NCI-H2196 (cell line): ENCODE results near the gene SLC41A1.
A peak's percentile ranks its signal among the peaks of the same experiment; 100 is the strongest.
"Not testable (repeated sequence)": the region's sequence is repeated elsewhere in the genome, so short reads cannot be mapped to it uniquely, and the experiment has no call there.

Experiments
- DNase-seq: peaks from one replicate; lab custom pipeline; 2025; ENCODE audit not compliant: unreplicated experiment; lab: John Stamatoyannopoulos, UW

The SLC41A1 gene

DNA sequence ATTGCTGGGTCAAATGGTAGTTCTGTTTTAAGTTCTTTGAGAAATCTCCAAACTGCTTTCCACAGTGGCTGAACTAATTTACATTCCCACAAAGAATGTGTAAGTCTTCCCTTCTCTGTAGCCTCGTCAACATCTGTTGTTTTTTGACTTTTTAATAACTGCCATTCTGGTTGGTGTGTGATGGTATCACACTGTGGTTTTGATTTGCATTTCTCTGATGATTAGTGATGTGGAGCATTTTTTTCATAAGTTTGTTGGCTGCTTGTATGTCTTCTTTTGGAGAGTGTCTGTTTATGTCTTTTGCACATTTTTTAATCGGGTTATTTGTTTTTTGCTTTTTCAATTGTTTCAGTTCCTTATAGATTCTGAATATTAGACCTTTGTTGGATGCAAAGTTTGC lies 10.3 kb upstream of the SLC41A1 start:
- not testable (repeated sequence) for DNase-seq

- no peak for DNase-seq
These were observed 9.4 kb upstream of the SLC41A1 start for GRCh38 chr1:205822397-205822796.

DNA sequence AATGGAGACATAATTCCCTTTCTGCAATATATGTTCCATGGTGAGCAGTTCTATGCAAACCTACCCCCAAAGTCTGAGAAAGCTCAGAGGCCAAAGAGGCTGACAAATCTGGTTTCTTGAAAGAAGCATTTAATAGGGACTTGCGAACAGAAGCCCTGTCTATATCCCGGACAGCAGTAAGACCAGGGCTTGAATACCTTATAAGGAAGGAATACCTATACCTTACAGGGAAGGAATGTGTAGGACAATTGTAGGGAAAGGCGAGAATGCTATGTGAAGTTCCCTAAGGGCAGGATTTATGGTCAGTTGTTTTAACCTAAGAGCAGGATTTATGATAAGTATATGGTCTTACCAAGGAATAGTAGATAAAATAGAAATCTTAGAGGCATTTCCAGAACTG lies 5.0 kb upstream of the SLC41A1 start:
- DNase-seq = no peak

DNA sequence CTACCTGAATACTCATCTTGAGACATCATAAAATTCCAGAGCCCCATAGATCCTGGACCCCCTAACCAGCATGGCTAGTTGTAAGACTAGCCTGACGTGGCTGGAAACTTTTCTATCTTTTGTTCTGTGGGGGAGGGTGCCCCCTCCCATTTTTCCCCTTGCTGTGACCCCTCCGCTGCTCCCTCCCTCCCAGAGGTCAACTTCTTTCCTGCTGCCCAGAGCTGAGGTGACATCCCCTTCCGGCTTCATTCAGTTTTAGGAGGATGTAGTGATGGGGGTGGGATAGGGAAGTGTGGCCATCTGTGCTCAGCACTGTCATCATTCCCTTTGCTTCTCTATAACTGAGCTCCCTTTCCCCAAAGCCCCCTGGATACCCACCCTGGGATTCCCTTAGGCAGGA lies 4.4 kb upstream of the SLC41A1 start:
- DNase-seq = no peak

- no peak for DNase-seq
These were observed 709 bp upstream of the SLC41A1 start for GRCh38 chr1:205813755-205814058.

- DNase-seq = no peak
These were observed 624 bp downstream of the SLC41A1 start for GRCh38 chr1:205812271-205812877.

GRCh38 chr1:205811660-205812059 lies 1.3 kb downstream of the SLC41A1 start:
- no peak for DNase-seq

GRCh38 chr1:205810448-205811157 lies 2.4 kb downstream of the SLC41A1 start:
- DNase-seq = no peak

GRCh38 chr1:205809942-205810345 lies 3.1 kb downstream of the SLC41A1 start:
- DNase-seq = no peak

DNA sequence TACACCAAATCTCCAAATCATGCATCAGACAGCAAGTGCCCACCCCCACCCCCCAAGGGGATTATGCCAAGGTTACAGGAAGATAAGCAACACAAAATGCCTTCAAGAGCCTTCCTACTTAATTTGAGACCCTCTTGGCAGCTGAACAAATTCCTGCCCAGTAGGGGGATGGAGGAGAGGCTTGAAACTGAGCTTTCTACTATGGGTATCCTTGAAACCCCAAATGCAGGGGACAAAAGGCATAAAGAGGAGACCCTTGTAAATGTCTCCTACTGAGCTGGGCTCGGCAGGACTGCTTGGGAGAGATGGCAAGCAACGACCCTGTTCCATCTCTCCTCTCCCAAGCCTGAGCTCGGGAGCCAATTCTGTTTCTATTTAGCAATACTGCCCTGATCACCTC lies 3.5 kb downstream of the SLC41A1 start:
- no peak for DNase-seq

DNA sequence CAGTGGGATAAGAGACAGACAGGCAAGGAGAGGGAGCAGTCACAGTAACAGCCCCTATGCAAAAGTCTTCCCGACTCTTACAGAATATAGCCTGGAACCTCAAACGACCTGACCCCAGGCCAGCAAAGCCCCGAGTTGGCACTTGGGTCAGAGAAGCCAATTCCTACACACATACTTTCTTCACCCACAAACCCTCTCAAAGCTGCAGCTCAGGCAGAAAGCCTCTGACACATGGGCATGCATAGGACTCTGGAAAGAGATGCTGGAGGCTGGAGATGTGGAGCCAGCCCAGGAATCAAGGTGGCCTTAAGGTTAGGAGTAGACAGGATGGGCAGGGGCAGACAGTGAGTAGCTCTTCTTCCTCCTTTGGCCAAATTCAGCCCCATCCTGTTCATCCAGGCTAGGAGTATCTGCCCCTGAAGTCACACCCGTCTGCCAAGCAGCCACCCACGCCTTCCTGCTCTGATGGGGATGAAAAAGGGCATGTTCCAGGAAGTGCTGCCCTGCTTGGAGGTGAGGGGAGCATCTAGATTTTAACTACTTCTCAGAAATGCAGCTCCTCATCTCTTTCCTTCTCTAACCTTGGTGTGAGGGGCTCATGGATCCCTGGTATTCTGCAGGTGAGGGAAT lies 7.8 kb downstream of the SLC41A1 start:
- no peak for DNase-seq

DNA sequence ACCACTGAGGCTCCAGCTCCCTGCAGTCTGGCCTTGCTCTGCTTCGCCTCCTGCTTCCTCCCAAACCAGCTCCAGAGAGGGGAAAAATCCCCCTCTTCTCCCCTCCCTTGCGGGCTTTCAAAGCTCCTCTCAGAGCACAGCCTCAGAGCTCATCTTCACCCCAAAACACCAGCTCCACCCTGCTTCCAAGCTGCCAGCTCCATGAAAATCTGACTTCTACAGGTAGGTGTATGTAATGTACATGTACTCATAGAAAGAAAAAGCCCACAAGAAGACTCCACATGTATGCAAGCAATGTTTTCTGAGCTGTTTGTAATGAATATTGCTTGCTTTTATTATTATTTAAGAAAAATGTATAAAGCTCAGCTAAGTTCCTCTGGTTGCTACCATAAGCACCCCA lies 8.4 kb downstream of the SLC41A1 start:
- no peak for DNase-seq

GRCh38 chr1:205803986-205804385 lies 9.0 kb downstream of the SLC41A1 start:
- DNase-seq = no peak

DNA sequence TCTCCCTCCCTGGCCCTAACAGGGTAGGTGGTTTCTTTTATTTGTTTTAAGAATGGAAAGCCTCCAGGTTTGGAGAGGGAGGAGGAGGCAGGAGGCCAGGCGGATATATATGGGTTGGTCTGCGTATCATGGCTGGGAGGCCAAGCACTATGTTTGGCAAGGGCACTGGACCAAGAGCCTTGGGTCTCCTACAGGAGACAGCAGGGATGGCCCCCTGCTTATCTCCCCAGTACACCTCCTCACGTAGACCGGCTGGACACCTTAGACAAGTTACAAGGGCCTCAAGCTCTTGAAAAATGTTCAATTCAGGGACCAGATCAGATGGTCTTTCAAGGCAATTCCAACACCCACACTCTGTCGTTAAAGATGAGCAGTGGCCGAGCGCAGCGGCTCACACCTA lies 10.9 kb downstream of the SLC41A1 start:
- no peak for DNase-seq

- peak; percentile 74 for DNase-seq
These were observed 11.9 kb downstream of the SLC41A1 start for GRCh38 chr1:205800981-205801703.

- no peak for DNase-seq
These were observed 12.6 kb downstream of the SLC41A1 start for GRCh38 chr1:205800427-205800826.

- DNase-seq = peak; percentile 46
These were observed 14.4 kb downstream of the SLC41A1 start for GRCh38 chr1:205798577-205798976.

GRCh38 chr1:205797168-205797567 lies 15.8 kb downstream of the SLC41A1 start:
- DNase-seq = no peak

GRCh38 chr1:205794011-205794730 lies 18.8 kb downstream of the SLC41A1 start:
- no peak for DNase-seq

DNA sequence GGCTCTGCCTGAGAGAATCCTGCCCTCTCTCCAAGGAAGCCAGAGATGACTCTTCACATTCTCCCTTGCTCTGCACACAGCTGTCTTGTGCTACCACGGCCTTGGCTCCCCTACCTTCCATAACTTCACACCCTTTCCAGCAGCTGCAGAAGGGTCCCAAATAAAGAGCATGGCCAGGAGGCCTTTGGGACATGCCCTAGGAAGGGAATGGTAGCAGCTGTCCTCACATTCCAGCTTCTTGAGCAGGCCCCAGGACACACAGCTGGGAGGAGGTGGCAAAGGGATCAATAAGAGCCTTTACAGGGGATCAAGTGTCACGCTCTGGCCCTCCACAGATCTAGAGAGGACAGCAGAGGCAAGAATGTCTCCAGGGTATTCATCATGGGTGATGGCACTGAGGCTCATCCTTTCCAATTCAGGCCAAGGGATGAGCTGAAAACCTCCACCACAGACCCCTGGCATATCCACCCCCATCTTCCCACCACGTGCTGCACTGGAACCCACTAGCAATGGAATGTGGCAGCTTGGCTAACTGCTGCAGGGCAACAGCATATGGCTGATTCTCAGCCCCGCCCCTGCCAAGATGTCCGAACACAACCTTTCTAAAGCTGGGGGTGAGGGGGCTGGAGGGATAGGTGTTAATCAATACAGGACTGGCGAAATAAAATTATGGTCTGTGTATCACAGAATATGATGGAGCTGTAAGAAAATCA lies 19.9 kb downstream of the SLC41A1 start:
- DNase-seq = no peak

GRCh38 chr1:205792481-205792881 lies 20.5 kb downstream of the SLC41A1 start:
- no peak for DNase-seq
